ENCODE measurements around the gene HIGD2A. TPM values are rescaled to one million over a fixed set of nuclear protein-coding genes. Genes with fewer than 3 reads are reported as not detected.

The HIGD2A gene
- total and polyA plus RNA-seq, 11 donors: 177 to 454 (median 222) TPM

GRCh38 chr5:176420086-176420485, 31.5 kb downstream of the HIGD2A start:
- intact Hi-C loops (cut with DNase I): loop anchor here in 1 of 10 donors (2.0 kb wide), 1 partner anchor 27 kb away; no protein-coding TSS in a partner anchor
- Histone ChIP-seq H3K36me3 (no peaks in the 10 kb centered on the region), H3K4me3 (no peak overlapping the region), H3K27ac (no peak overlapping the region), H3K4me1 (peaks cover 0 to 16% (median 12%) of the 10 kb centered on the region in 12 donors), H3K9me3 (no peaks in the 10 kb centered on the region), H3K27me3 (no peaks in the 10 kb centered on the region)
- WGBS, 4 donors: 87 to 95% (median 91%) methylated on average over 5 of the region's 5 CpGs
- TF ChIP-seq, protein P1, sequence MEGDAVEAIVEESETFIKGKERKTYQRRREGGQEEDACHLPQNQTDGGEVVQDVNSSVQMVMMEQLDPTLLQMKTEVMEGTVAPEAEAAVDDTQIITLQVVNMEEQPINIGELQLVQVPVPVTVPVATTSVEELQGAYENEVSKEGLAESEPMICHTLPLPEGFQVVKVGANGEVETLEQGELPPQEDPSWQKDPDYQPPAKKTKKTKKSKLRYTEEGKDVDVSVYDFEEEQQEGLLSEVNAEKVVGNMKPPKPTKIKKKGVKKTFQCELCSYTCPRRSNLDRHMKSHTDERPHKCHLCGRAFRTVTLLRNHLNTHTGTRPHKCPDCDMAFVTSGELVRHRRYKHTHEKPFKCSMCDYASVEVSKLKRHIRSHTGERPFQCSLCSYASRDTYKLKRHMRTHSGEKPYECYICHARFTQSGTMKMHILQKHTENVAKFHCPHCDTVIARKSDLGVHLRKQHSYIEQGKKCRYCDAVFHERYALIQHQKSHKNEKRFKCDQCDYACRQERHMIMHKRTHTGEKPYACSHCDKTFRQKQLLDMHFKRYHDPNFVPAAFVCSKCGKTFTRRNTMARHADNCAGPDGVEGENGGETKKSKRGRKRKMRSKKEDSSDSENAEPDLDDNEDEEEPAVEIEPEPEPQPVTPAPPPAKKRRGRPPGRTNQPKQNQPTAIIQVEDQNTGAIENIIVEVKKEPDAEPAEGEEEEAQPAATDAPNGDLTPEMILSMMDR (IDR thresholded peaks at IDR 0.05): no peak
- TF ChIP-seq POLR2A (IDR thresholded peaks at IDR 0.05): no peak
- no peak for ATAC-seq
- no peak for DNase-seq

DNA sequence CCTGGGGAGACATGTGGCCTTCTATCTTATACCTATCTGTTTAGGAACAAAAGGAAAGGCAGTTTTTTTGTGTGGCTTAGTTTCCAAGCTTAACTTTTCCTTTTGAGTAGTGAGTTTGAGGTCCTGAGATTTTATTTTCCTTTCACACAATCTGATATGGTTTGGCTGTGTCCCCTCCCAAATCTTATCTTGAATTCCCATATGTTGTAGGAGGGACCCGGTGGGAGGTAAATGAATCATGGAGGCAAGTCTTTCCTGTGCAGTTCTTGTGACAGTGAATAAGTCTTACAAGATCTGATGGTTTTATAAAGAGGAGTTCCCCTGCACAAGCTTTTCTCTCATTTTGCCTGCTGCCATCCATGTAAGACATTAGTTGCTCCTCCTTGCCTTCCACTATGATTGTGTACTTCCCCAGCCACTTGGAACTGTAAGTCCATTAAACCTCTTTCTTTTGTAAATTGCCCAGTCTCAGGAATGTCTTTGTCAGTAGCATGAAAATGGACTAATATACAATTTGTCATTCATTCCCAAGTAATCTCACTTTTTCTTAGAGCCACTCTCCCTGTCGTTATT, 32.5 kb downstream of the HIGD2A start:
- no peak for DNase-seq

GRCh38 chr5:176424181-176424580, 35.6 kb downstream of the HIGD2A start:
- Histone ChIP-seq H3K27ac (no peak overlapping the region), H3K4me3 (no peak overlapping the region), H3K27me3 (no peaks in the 10 kb centered on the region), H3K4me1 (no peaks in the 10 kb centered on the region), H3K36me3 (no peaks in the 10 kb centered on the region), H3K9me3 (no peaks in the 10 kb centered on the region)
- TF ChIP-seq, protein P1 (IDR thresholded peaks at IDR 0.05): no peak
- no peak for TF ChIP-seq POLR2A (IDR thresholded peaks at IDR 0.05)
- intact Hi-C loops (cut with DNase I): no loop called here
- whole genome bisulfite sequencing, 4 donors: 69 to 78% (median 73%) methylated on average over 3 of the region's 3 CpGs
- ATAC-seq (no peak), DNase-seq (no peak)

More for the DNA sequence above, 32.5 kb downstream of the HIGD2A start:
- no peaks in the 10 kb centered on the region for H3K36me3 ChIP-seq
- H3K4me3 ChIP-seq: no peak overlapping the region
- H3K27ac ChIP-seq: no peak overlapping the region
- intact Hi-C loops (cut with DNase I): loop anchor here in 1 of 10 donors (2.0 kb wide), 1 partner anchor 26 kb away; no protein-coding TSS in a partner anchor
- peaks cover 0 to 8% (median 6%) of the 10 kb centered on the region in 12 donors for H3K4me1 ChIP-seq
- no peak for ATAC-seq
- 59 to 68% (median 61%) methylated on average over 2 of the region's 2 CpGs for WGBS, 4 donors
- H3K9me3 ChIP-seq: no peaks in the 10 kb centered on the region
- no peaks in the 10 kb centered on the region for H3K27me3 ChIP-seq
- TF ChIP-seq, protein P1 (IDR thresholded peaks at IDR 0.05): no peak
- no peak for TF ChIP-seq POLR2A (IDR thresholded peaks at IDR 0.05)

GRCh38 chr5:176425138-176425537, 36.6 kb downstream of the HIGD2A start:
- no peak overlapping the region for H3K27ac ChIP-seq
- no peaks in the 10 kb centered on the region for H3K36me3 ChIP-seq
- intact Hi-C loops (cut with DNase I): no loop called here
- TF ChIP-seq, protein P1 (IDR thresholded peaks at IDR 0.05): no peak
- no peak for TF ChIP-seq POLR2A (IDR thresholded peaks at IDR 0.05)
- H3K4me3 ChIP-seq: no peak overlapping the region
- WGBS, 4 donors: 78 to 95% (median 92%) methylated on average over 1 of the region's 1 CpG
- no peaks in the 10 kb centered on the region for H3K4me1 ChIP-seq
- H3K9me3 ChIP-seq: no peaks in the 10 kb centered on the region
- DNase-seq: no peak
- H3K27me3 ChIP-seq: no peaks in the 10 kb centered on the region
- no peak for ATAC-seq
